GM21737 (cell line): ENCODE results near the gene ABLIM2.

Source experiments
- ATAC-seq: cut with Tn5 transposase; IDR thresholded peaks from one replicate; pipeline ENCODE4 v1.9.1; 2021; ENCODE audit warnings: mild to moderate bottlenecking, moderate library complexity; ENCODE audit not compliant: unreplicated experiment

ABLIM2 gene

DNA sequence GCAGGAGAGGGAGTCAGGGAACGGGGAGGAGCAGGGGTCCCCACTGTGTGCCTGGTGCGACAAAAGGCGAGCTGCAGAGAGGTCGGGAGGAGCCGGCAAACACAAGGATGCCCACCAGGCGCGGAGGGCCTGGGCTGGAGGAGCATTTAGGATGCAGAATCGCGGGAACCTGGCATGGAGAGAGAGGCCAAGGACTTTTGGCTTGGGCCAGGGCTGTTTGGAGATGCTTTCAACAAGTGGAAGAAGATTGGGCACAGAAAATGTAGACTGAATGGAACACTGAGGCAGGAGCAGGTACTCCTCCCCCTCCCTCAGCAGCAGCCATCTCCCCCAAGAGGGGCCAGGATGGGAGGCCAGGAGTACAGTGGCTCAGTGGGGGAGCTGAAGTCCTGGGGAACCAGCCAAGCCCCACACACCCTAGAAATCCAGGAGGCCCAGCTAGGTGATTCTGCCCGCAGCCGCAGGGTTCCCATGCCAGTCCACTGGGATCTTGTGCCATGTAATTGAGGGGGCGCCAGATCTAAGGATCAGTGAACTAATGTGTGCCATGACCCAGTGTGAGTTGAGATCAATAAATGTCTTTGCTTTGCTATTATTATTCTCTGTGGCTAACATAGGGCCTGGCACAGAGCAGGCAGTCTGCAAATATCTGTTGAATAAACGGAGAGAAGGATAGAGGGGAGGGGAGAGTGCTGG lies 1.1 kb upstream of the ABLIM2 start:
- no peak for ATAC-seq

DNA sequence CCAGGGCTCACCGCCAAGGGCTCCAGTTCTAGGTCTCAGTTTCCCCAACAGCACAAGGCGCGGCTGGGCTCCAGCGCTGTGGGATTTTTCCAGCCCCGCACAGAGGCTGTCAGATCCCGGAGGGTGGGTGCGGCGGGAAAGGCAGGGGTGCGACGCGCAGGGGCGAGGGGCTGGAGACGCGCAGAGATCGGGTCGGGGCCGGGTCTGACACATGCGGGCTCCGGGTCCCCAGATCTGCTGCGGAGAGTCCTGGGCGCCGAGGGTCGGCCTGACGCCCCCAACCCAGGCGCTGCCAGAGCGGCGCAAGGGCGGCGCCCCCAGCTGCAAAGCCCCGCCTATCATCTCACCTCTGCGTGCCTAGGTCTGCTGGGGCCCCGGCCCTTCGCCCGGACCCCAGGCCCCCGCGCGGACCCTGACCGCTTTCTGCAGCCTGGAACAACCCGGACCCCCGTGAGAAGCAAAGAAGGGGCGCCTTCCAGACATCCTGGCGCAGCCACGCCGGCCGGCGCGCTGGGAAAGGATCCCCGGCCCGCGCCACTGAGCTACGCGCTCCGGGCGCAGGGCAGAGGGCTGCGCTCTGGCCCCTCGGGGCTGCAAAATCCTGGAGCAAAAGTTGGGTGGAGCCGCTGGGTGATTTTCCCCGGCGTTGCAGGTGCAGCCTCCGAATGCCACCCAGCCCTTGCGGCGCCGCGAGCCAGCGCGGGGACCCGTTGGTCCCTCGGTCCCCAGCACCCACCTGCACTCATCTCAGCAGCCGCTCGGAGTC lies 486 bp downstream of the ABLIM2 start:
- no peak for ATAC-seq

DNA sequence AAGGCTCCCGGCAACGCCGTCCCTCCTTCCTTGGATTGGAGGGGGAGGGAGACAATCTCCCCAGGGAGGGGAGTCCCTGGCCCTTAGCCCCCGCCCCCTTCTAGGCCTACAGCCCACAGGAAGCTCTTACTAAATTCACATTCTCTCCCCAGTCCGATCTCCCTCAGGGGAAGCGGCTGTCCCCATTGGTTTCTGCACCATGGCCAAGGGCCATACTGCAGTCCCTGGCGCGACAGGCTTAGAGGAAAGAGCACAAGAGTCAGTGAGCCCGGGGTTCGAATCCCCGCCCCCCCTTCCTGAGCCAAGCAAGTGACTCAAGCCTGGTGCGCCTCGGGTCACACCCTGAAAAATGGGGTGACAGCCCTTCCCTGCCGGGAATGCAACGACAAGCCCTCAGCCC lies 1.1 kb downstream of the ABLIM2 start:
- ATAC-seq = no peak

DNA sequence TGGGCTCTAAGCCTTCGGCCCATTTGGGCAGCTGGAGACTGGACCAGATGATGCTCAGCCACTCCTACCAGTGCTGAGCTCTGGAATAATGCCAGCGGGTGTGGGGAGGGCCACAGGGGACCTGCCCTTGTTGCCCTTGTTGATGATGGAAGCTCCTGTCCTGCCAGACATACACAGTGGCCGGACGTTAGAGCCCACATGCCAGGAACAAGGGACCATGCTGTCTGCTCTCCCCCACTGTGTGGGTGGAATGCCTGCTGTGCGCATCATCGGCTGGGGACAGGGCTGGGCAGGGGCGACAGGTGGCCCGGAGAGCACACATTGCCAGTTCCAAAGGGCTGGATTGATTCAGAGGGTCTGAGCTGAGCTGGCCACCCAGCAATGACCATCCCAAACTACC lies 2.0 kb downstream of the ABLIM2 start:
- ATAC-seq = no peak

DNA sequence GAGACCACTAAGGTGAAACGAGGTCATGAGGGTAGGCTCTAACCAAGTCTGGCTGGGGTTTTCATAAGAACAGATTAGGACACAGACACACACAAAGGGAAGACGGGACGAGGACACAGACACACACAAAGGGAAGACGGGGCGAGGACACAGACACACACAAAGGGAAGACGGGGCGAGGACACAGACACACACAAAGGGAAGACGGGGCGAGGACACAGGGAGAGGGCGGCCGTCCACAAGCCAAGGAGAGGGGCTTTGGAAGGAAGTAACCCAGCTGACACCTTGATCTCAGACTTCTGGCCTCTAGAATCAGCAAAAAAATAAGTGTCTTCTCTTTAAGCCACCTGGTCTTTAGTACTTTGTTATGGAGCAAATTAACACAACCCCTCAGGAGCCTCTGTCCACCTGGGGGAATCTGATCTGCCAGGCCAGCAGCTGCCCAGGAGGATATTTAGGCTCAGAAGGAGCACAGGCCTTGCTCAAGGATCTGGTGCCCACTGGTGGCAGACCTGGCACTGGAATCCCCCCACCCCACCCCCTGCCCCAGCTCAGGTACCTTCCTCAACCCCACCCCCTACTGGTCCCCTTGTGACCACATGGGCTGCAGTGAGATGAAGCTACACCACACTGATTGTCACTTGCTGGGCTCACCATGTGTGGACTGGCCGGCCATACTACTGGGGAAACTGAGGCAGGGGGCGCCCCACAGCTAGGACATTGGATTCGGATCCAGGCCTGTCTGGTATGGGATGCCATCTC lies 2.8 kb downstream of the ABLIM2 start:
- no peak for ATAC-seq

DNA sequence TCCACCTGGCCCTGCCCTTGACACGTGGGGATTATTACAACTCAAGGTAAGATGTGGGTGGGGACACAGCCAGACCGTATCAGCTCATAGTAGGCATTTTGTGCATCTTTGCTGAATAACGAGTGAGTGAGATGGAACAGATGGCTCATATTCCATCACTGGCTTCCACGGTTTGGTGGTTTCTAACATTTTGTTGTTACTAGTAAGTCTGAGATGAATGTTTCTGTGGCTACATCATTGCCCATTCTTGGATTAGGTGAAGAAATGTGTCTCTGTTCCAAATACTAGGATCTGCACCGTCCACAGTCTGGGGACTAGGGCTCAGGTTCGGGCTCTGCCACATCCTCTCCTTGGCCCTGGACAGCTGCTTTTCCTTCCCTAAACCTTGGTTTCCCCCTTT lies 3.6 kb downstream of the ABLIM2 start:
- ATAC-seq = no peak

DNA sequence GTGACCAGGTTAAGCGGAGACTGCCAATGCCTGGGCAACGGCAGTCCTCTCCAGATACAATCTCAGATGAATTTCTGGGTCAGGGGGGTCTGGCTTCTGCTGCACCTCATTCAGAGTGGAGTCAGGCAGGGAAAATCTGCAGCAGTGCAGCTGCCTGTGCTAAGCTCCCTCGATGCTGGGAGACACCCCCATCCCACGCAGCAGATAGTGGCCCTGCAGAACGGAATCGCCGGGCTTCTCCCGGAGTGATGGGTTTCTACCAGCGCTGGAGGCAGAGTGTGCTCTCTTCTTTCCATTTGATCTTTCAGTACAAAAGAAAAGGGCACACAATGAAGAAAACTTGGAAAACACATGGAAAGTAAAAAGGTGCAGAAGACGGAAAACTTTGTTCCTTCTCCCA lies 5.2 kb downstream of the ABLIM2 start:
- ATAC-seq = no peak

DNA sequence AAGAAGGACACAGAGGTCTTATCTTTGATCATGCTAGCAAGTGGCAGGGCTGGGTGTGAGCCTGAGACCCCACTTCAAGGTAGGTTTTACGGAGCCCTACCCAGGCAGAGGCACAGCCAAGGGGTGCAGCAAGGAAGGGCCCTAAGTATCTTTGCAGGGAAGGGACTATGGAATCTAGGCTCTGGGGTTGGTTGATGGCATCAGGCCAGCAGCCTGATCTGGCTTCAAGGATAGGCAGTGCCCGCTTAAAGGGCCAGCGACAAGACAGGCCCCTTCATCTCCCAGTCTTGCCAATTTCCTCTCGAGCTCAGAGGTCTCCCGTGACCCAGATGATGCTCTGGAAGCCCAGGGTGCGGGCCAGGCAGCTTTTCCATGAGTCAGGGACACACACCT lies 5.8 kb downstream of the ABLIM2 start:
- no peak for ATAC-seq

DNA sequence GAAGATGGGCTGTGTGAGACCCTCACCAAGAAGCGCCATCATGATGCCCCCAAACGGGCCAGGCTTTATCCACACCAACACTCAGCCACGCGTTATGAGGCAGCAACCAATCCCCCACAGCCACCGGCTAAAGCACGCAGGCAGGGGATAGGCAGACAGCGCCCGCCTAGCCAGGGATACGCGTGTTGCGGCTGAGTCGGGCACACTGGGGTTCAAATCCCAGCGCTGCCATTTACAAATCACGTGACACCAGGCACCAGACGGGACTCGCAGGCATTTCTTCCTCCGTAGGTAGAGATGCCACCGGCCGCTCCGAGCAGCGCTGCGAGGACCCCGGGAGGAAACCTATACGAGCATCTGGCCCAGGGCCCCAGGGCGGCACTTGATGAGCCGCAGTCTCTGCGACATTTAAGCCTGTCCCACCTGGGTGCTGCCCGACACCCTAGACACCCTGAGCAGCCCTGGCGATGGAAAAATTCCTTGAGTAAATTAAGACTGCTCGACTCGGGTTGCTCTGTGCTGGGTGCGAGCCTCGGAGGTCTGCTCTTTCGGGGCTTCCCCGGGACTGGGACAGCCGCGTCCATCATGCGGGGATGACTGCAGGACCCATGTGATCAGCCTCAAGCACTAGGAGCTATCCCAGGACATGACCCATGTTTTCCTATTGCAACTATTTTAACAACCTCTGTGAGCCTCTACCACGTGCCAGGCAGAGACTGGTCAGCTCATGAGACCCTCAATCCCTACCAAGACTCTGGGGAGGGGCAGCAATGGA lies 6.3 kb downstream of the ABLIM2 start:
- ATAC-seq = no peak

DNA sequence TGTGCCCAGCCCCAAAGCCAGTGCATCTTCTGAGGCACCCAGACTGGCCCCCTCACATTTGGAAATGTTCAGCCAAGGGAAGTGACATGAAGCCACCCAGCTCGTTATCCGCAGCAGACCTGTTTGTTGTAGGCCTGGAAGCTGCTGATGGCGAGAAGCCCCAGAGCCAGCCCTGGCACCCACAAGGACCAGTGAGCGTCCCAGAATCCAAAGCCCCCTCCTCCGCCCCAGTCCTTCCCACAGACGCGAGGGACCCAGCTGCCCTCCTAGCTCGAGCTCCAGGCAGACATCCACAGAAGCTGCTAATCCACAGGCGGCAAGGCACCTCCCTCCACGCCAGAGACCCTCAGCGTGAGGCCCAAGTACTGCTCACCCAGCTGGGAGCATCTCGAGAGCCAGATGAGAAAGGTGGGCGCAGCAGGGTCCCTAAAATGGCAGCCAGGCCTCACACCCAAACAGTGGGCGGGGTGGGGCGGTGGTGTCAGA lies 7.4 kb downstream of the ABLIM2 start:
- no peak for ATAC-seq

DNA sequence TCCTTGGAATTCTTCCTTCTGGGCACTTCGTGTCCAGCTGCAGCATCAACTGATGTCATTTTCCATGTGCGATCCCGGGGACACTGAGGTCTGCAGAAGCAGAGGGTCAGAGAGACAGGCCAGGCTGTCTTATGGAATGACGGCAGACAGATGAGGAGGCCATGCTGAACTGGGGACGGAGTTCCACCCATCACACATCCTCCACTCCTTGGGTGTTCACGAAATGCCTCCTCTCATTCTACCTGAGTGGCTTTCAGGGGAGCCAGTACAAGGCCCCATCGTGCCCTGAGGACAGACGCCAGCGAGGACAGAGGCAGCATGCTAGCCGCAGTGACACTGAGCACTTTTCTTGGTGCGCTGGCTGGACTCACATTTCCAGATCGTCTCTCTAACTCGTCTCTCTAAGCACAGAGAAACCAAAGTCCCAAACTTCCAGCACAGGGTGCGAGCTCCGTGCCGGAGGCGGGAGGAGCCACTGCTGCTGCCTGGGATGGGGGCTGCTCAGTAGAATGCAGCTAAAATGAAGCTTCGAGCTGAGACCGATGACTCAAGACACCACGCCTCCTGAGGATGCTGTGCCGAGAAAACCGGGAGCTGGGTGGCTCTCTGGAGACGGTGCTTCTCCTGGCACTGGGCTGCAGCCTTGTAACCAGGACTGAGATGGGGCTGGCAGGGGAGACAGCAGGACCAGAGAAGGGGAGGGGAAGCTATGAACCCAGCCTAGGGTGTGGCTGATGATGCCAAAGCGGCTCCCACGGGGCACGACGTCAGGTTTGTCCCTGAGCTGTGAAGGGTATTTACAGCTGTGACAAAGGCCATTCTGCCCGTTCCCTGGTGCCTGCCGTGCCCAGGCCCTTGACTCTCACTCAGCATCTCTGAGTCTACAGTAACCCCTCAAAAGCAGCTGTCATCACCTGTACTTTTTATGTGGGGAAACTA lies 8.2 kb downstream of the ABLIM2 start:
- no peak for ATAC-seq

DNA sequence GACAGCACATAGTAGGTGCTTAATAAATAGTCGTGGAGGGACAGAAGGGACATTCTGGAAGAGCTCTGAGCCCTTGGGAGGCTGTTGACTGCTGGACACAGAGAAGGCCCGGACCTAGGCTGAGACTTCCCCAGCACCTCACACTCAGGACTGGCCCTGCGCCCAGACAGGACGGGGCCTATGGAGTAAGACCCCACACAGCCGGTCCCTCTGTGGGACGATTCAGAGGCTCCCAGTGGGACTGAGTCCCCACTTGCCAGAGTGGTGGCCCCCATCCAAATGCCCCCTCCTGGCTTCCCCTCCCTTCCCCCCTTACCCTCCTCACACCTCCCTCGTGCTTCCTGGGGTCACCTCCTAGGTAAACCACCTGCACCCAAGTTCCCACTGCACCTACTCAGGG lies 8.9 kb downstream of the ABLIM2 start:
- no peak for ATAC-seq

DNA sequence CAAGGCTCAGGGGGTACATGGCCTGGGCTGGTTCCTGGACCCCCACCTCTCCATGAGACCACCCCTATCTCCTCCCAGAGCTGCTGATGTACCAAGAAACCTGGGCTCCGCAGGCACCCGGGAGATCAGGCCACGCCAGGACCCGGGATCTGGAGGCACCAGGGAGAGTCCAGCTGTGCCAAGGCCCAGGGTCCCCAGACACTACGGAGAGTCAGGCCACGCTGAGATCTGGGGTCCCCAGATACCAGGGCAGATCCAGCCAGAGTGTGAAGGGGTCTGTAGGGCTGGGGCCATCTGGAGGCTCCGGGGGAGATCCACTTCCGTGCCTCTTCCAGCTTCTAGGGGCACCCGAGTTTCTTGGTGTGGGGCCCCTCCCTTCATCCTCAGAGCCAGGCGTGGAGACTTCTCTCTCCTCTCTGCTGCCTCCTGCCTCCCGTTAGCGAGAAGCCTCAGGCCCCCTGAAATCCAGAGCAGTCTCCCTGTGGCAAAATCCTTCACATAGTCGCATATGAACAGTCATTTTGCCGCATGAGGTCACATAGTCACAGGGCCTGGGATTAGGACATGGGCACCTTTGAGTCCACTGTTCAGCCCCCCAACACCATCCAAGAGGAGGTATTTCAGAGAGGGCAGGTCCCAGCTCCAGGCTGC lies 9.7 kb downstream of the ABLIM2 start:
- no peak for ATAC-seq

DNA sequence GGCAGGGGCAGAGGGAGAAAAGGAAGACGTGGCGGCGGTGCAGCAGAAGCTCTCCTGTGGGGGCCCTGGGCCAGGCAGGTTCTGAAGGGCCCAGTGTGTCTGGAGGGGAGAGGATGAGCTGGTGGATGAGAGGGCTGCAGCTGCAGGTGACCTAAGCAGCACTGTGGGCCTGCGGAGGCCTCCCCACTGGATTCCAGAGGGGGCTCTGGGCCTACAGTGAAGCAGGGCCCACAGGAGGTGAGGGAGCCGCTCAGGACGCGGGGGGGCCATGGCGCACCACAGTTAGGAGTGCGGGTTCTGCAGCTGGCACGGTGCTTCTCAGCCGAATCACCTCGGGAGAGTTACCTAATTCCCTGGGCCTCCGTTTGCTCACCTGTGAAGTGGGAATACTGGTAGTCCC lies 10.5 kb downstream of the ABLIM2 start:
- no peak for ATAC-seq

DNA sequence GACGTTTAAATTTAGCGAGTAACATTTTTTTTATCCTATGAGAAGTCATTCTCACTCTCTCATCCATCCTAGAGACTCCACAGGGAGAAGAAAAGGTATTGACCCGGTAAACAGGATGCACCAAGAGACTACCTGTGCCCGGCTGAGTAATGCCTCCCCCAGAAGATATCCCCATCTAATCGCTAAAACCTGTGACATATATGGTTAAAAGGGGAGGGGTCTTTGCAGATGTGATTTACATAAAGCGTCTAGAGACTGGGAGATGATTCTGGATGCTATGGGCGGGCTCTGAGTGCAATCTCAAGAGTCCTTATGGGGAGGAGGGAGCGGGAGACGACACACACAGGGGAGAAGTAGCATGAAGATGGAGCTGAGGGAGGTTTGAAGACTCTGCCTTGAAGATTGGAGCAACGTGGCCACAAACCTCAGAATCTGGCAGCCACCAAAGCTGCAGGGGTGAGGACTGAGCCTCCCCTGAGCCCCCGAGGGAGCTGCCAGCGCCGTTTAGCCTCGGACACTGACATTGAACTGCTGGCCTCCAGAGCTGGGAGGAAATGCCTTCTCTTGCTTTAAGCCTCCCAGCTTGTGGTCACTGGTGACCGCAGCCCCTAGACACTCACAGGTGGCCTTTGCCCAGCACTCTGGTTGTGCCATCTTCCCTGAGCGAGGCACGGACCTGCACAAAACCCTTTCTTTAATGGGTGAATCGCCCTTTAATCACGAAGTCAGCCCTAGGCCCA lies 11.2 kb downstream of the ABLIM2 start:
- ATAC-seq = no peak

DNA sequence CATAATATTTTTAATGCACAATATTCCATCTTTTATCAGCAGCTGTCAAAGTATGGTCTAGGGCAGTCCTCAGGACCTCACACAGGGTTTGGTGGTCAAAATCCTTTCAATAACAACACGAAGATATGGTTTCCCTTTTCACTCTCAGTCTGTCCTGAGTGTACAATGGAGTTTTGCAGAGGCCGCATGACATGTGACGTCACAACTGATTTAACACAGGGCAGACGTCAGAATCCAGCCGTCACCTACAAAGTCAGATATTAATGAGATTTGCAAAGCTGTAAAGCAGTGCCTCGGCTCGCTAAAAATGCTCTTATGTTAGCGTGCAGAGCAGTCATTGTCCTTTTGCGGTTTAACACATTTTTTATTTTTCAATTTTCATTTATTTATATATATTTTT lies 12.5 kb downstream of the ABLIM2 start:
- no peak for ATAC-seq

DNA sequence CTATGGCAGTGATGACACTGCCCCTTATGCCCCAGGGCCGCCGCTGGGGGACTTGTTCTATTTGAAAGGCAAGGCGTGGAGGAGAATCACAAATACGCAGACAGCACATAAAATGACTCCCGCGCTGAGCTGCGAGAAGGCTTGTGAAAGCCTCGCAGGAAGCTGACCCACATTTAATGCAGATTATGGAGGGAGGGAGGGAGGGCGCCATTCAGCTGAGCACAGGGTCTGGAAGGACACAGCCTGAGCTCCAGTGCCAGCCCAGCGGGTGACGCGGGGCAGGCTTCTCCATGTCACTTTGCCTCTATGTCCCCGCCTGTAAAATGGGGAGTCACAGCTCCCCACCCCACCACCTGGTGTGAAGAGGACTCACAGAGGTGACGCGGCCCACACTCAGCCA lies 14.3 kb downstream of the ABLIM2 start:
- ATAC-seq = no peak

DNA sequence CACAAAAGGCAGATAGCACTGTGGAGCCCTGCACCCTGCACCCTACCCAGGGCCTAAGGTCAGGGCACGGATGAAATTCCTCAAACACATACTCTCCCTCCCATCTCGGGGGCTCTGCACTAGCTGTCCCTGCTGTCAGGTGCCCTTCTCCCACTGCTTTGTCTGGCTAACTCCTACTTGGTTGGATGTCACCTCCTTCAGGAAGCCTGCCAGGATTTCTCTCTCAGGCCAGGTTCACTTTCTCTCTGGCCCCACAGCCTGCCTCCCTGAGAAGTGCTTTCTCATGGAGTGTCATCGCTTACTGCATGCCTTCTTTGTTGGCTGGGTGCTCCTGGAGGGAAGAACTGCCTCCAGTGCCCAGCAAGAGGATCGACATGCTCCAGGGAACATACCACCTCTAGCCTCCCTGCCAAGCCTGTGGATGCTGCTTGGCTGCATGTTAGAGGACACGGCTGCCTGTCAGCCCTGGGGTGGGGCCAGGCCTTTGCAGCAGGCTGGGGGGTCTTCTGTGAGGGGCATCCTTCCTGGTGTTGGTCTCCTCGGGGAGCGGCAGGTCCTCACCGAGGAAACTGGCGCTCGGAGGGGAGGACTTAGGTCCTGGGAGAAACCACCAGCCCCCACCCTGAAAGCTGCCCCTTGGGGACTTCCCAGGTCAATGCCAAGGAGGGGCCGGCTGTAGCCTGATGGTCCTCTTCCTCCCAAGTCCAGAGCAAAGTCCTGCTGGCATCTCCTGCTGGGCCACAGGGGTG lies 15.0 kb downstream of the ABLIM2 start:
- ATAC-seq = no peak
